NOMO-1 treated with DMSO at 0.1 percent for 48 hours (cell line): ENCODE results near the gene TOX2.

Experiments used
- DNase-seq: peaks from one replicate; lab custom pipeline; 2025; ENCODE audit not compliant: unreplicated experiment; lab: John Stamatoyannopoulos, UW

The TOX2 gene

DNA sequence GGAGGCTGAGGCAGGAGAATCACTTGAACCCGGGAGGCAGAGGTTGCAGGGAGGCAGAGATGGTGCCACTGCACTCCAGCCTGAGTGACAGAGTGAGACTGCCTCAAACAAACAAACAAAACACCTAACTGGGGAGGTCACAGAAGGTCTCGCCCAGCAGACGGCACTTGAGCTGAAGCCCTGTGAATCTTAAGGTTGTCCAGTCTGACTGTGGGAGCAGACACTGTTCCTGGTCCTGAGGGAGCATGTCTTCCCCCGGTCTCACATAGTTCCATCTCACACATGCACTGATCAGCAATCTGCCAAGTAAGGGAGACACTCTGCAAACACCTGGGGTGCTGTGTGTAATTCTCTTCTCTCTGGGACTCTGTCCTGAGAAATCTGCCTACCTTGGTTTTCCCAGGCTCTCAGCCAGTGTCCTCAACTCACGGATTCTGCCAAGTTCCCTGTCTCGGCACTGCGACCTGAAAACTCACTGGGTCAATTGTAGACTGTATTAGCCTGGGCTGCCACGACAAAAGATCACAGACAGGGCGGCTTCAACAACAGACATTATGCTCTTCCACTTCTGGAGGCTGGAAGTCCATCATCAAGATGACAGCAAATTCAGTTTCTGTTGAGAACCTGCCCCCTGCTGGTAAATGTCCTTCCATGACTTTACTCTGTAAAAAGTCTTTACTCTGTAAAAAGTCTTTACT lies 178.0 kb downstream of the TOX2 start:
- peak; percentile 52 for DNase-seq

DNA sequence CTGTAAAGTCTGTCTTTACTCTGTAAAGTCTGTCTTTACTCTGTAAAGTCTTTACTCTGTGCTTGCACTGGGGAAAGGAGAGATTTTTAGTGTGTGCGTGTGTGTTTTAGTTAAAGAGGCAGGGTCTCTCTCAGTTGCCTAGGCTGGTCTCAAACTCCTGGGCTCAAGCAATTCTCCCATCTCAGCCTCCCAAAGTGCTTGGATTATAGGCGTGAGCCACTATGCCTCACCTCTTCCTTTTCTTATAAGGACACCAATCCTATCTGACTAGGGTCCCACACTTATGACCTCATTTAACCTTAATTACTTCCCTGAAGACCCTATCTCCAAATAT lies 178.6 kb downstream of the TOX2 start:
- DNase-seq: no peak

DNA sequence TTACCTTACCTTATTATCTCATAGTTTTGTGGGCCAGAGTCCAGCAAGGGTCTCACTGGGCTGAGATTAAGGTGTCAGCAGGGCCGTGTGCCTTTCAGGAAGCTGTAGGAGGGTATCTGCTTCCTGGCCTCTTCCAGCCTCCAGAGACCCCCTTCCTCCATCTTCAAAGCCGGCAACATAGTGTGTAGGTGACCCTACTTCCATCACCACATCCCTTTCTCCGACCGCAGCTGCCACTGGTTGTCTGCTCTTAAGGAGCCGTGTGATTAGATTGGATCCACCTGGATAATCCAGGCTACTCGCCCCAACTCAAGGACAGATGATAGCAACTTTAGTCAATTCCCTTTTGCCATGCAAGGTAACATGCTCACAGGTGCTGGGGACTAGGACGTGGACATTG lies 181.2 kb downstream of the TOX2 start:
- DNase-seq: no peak

DNA sequence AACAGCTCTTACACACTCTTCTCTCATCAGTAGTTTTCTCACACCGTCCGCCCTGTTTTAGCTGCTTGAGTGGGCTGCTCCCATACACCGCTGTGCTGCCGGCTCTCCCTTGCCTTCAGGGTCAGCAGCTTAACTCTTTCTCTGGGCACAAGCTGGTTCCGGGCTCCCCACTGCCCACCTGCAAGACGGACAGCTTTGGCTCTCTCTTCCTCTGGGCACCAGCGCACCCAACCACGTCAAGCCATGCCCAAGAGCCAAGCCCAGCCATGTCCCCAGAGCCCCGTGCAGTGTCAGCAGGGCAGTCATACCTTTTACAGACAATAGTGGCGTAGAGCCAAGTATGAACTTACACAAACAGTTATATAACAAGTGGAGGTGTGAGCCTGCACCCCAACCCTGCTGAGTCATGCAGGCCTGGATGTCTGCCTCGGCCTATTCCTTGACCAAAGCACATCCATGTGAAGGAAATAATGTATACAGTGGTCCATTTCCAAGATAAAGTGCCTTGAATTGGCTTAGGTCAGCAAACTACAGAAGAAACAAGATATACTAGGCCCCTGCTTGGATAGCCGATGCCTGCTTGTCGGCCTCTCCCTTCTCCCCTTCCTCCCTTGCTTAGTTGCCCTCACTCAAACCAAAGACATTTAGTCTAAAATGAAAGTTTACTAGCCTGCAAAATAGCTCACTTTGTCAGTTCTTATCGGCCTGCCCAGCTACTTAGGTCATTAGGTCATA lies 183.0 kb downstream of the TOX2 start:
- no peak for DNase-seq

DNA sequence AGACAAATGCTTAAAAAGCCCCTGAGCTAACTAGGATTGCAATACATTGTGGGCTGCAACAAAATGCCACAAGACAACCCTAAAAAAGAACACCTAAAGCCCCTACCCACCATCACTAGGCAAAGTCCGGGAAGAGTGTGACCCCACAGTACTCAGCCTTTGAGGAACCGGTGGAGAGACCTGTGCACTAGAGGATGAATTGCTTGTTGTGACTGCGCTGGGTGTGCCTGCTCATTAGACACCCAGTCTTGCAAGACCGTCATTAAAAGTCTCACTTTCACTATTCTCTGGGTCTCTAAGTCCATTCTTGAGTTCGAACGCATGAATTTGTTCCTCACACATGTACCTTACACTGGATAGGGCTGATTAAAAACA lies 183.6 kb downstream of the TOX2 start:
- no peak for DNase-seq

DNA sequence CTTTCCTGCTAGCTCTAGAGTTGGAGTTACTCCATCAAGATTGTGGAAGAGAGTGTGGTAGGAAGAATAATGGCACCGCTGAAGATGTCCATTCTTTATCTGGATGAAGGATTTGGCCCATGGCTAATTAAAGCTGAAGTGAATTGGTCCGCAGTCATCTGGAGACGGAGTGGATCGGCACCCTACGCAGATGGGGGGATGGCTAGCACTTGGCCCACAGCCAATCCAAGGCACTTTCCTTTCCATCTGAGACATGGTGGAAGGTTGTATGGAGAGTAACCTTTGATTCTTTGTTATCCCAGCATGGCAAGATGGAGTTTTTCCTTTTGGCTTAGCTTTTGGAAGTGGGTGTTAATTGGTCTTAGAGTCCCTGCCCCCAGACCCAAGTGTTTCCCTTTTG lies 184.0 kb downstream of the TOX2 start:
- DNase-seq: no peak

DNA sequence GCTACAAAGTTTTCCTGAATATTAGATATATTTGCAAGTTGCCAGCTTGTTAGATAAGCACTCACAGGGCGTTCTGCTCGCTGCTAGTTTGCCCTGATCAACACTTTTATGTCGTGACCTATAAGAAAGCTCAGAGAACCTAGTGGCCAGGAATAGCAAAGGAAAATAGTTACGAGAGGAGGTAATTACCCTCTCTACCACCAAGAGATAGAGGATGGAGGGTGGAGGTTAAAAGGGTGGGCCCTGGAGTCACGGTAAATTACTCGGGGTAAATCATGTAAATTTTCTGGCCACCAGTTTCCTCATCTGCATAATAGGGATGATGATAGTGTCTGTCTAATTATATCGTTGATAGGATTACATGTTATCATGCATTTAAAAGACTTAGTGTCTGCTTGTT lies 185.2 kb downstream of the TOX2 start:
- DNase-seq: no peak

DNA sequence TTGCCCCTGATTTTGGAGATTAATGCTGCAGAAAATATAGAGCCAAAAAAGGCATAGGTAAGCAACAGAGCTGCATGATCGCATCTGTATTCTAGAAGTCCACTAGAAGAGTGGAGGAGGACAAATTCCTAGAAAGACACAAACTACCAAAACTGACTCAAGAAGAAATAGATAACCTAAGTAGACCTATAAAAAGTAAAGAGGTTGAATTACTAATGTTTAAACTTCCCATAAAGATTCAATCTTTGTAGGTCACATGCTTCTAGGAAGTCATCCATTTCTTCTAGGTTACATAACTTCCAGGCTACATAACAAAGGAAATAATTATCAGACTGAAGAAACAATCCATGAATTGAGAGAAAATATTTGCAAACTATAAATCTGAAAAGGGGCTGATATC lies 187.9 kb downstream of the TOX2 start:
- no peak for DNase-seq

DNA sequence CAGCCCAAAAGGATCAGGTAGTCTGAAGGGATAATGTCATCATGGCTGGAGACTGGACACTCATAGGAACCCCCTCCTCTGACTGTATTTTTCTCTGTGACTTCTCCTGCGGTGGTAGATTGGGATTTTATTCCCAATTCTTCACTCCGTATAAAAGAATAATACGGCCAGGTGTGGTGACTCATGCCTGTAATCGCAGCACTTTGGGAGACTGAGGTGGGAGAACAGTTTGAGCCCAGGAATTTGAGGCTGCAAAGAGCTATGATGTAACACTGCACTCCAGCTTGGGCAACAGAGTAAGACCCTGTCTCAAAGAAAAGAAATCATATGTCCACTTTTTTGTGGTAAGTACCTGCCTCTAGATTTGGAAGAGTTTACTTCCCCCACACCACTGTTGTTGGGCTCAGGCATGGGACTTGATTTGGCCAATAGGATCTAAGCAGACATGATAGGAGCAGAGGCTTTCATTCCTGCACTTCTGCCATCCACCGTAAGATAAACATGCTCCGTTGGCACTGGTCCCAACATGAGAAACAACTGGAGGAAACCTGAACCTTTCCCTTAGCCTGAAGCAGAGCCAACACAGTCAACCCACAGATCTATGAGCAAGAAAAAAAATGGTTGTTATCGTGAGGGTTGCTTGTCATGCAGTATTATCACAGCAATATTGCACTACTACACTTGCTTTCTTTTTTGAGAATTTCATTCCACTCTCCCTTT lies 190.3 kb downstream of the TOX2 start:
- DNase-seq: no peak

DNA sequence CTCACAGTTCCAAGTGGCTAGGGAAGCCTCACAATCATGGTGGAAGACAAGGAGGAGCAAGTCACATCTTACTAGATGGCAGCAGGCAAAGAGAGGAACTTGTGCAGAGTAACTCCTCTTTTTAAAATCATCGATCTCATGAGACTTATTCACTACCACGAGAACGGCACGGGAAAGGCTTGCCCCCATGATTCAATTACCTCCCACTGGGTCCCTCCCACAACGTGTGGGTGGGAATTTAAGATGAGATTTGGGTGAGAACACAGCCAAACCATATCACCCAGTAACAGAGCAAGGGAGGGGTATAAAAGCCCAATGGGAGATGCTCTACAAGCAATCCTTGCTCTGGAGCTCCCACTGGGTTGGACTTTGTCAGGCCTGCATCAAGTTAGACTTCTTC lies 192.0 kb downstream of the TOX2 start:
- DNase-seq: no peak

DNA sequence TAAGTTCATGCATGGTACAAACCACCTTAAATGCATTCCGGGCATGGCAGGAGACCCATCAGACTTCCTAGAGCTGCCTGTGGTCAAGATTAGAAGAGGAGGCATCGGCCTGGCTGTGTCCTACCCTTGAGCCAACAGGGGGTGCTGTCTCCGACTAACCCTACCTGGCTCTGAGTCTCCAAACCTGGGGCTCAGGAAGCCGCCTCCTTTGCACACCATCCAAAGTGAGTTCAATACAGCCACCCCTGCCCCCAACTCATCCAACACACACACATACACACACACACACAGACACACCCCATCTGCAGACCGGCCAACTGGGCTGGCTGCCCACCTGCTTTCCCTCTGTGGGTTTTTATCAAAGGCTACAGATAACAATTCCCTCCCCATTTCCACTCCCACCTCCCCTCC lies 195.3 kb downstream of the TOX2 start:
- no peak for DNase-seq

DNA sequence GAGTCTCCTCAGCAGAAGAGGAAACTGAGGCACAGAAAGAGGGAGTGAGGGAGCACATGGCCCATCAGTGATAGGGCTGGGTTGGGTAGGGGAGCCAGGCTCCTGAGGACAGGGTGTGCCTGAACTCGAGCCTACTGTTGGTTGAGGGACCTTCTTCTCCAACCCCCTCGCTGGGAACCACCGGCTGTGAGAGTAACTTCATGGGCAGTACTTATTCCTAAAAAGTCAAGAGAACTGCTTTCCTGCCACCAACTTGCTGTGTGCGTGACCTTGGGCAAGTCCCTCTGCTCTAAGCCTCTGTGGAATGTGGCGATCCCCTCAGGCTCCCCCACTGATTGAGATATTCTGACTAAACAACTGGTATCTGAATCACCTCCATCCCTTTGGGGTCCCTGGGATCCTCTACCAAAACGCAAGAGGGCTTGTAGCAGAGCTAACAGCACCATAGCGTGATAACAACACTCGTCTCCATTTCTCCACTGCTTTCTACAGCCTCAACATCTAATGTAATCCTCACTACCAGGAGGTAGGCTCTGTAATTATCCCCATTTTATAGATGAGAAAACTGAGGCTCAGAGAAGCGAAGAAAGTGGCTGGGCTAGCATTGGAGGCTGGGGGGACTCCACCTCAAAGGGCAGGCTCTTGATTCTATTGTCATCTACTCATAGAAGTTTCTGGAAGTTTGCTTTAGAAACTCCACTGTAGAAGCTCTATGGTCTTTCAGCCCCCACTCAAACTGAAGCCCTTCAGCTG lies 196.3 kb downstream of the TOX2 start:
- DNase-seq: no peak

DNA sequence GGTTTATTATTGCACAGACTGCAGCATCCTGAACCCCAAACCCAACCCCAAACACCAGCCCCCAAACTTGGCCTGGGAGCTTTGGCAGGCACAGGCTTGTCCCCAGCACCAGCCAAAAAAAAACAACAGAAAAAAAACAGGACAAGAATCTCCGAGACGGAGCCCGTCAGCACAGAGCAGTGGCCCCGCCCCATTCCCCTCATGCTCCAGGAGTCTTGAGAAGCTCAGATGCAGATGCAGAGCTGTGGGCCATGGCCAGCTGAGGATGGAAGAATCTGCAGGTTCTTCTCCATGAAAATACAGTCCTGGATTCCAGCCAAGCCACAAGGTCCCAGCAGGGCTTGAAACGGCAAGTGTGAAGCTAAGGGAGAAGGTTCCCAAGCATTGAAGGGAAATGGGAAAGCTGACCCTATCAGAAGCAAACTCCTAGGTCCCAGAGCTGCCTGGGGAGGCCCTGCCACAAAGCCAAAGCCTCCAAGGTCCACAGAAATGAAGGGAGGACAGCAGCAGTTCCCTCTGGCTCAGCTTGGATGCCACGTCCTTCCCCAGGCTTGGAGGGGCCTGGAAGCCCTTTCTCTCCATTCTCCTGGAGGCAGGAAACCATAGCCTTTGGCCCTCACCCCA lies 197.2 kb downstream of the TOX2 start:
- no peak for DNase-seq

DNA sequence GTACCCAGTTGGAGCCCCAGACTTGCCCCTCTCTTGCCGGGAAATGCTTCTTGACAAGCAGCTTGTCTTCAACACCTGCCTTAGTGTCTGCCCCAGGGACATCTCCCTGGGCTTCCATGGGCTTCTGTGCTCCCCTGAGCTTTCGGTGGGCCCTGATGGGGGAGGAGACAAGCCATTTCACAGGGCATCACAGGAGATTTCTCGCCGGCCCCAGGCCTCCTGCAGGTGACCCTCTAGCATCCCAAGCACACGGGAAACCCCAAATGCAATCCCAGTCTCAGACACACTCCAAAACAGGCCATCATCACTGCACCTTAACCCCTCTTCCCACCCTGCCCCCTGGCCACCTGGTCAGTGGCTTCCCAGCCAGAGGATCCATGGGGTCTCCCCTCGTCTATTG lies 197.8 kb downstream of the TOX2 start:
- no peak for DNase-seq

DNA sequence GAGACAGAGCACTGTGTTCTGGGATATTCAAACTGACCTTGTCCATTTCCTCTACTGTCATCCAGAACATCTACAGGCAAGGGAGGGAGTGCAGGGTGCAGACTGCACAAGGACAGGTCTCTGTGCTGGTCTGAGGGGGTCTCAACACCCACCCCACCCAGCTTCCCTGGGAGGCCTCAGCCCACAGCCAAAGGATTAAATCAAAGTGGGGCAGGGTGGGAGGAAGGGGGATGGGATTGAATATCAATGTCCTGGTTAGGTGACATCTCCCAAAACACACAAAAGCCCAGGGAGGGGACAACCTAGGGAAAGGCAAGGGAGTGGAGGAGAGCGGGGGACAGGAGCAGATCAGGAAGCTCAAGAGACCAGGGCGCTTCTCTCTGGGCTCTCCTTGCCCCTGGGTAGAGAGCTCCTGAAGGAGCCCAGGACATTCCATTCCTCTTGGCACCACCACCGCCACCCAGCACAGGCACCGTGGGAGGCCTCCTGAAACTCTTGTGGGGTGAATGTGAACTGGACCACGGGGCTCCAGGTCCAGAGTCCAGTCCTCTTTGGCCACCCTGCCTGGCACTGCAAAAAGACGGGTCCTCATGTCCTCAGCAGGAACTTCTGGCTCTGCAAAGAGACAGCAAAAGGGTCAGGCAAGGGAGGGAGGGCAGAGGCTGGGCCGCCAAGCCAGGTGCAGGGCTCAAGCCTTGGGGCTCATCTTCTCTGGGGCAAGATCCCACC lies 198.4 kb downstream of the TOX2 start:
- no peak for DNase-seq

DNA sequence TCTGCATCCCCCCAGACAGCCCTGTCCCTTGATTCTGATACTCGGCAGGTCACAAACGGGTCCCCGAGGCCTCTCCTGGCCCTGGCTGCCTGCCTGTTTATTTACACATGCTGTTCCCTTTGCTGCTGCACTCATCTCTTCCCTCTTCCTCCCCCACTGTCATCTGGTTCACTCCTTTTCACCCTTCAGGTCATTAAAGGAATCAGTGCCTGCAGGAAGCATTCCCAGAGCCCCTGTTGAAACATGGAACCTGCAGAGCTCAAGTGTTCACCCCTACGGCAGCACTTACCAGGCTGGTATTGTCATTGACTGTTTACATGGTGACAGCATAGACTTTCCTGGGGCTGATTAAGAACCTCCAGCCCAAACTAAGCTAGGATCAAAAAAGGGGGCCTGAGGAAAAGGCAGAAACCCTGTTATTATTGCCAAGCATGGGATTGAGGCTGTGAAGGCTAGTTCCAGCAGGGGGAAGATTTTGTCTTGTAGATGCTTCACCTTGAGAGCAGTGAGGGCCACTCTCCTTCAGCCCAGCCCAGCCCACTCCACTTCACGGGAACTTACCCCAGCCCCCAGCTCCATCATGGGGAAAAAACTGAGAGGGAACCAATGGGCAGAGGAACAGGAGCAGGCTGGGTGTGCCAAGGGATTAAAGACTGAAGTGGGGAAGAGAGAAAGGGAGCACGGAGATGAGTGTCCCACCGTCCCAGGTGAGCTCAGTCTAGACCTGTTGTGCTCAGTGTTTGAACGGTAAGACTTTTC lies 199.1 kb downstream of the TOX2 start:
- DNase-seq: no peak

DNA sequence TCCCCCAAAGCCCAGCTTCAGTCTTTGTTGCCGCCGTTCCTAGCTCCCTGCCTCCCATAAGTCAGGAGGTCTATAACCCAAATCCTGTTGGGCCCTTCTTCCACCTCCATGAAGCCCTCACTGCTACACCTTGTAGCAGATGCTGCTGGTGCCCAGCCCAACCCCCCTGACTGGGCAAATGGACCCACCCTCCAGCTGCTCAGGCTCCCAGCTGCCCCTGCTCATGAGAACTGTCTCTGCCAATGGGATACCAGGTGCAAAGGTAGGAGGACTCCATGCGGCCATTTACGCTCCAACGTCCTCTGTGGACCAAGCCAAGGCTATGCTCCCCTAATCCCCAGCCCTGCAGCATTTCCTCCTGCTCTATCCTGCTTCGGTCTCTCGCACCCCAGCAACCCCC lies 200.5 kb downstream of the TOX2 start:
- DNase-seq: no peak

DNA sequence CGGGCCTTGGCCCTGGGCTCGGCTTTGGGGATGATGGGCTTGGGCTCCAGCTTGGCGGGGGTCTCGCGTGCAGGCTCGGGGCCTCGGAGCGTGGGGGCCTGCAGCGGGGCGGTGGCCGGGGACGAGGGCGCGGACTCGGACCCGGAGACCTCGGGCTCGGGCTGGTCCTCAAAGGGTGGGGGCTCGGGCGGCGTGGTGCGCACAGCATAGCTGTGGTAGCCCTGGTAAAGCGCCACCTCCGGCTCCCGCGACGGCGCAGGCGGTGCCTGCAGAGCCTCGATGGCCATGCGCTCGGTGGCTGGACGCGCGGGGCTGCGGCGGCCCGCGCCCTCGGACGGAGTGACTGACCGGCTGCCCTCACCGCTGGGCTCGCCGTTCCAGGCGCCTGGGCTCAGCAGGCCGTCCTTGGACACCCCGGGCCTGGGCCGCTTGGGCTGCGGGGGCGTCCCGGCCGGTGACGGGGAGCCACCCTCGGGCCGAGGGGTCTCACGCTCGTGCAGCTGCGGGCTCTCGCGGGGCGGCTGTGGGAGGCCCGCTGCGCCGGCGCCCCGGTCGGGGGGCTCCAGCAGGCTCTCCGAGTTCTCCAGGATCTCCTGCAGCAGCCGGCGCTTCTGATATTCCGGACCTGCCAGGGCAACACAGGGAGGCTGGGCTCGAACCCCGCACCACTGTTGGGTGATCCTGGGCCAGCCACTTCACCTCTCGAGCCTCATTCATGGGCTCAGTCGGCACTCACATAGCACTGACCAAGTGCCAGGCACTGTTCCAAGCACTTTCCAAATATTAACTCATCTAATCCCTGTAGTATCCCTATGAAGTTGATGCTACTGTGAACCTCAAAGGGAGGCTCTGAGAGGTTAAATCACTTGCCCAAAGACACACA lies 201.4 kb downstream of the TOX2 start:
- DNase-seq: no peak
